Rectal smooth muscle tissue (tissue), 1 donor: ENCODE data around the gene PPM1L.
A peak's percentile ranks its signal among the peaks of the same experiment; 100 is the strongest.

Experiments used
- H3K27ac ChIP-seq: one replicate; pipeline ENCODE4 v1.7.0; 2013; ENCODE audit warnings: low read depth, low read length, inconsistent platforms
- H3K27me3 ChIP-seq: one replicate; pipeline ENCODE4 v1.7.0; 2013; ENCODE audit warnings: low read length; ENCODE audit not compliant: control insufficient read depth, insufficient read depth
- H3K36me3 ChIP-seq: one replicate; pipeline ENCODE4 v1.7.0; 2013; ENCODE audit warnings: low read length; ENCODE audit not compliant: control insufficient read depth, insufficient read depth
- H3K4me1 ChIP-seq: one replicate; pipeline ENCODE4 v1.7.0; 2013; ENCODE audit warnings: low read length; ENCODE audit not compliant: control insufficient read depth, insufficient read depth
- H3K4me3 ChIP-seq: one replicate; pipeline ENCODE4 v1.7.0; 2013; ENCODE audit warnings: low read length
- H3K9ac ChIP-seq: one replicate; pipeline ENCODE4 v1.7.0; 2013; ENCODE audit warnings: low read length

The PPM1L gene

DNA sequence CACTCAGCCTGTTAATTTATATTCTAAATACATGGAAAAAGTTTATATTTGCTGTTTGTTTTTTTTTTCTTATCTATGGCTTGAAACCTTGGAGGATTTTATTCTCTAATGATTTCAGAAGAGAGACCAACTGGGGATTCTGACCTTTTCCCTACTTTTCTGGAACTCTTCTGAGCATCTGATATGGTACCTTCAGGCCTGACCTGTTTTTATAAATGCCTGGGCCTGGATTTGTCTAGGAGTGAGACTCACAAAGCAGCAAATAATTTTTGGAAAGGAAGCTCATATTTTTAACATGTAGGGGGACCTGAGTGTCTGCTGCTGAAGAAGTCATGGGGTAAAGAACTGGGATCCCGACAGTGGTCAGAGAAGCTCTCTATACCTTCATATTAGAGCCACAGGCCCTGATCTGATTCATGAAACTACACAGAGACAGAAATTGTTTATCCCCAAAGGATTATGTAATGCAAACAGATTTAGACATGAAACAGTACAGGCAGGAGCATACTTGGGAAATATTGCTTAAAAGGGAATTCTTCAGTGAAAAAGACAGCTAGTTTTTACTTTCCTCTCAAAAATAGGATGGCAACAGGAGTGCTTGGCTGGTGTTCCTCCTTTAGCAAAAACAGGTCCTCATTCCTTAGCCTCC is 15.9 kb downstream of the PPM1L start:
- no peaks in the 10 kb centered on the region for H3K27me3 ChIP-seq
- no peak overlapping the region for H3K9ac ChIP-seq
- H3K36me3 ChIP-seq = no peaks in the 10 kb centered on the region
- peaks cover 13% of the 10 kb centered on the region for H3K4me1 ChIP-seq
- peak overlapping the region; percentile 78 for H3K27ac ChIP-seq
- H3K4me3 ChIP-seq = no peak overlapping the region

DNA sequence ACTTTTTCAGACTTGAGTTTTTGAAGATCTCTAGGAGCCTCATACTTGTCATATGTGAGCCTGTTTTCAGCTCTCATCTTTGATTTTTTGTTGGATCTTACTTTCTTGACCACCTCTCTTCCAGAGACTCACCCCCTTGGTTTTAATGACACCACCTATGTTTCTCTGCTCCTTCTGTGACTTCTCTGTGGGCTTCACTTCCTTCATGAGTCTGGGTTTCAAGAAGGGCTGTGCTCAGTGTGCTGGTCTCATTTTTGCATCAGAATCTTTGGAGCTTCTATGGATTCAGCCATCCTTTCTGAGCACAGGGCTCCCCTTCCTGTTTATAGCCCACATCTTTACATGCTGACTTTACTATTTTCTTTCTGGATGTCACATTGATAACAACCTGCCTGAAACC is 17.7 kb downstream of the PPM1L start:
- no peak overlapping the region for H3K4me3 ChIP-seq
- peaks cover 20% of the 10 kb centered on the region for H3K4me1 ChIP-seq
- H3K27me3 ChIP-seq = no peaks in the 10 kb centered on the region
- no peak overlapping the region for H3K9ac ChIP-seq
- peak overlapping the region; percentile 22 for H3K27ac ChIP-seq
- H3K36me3 ChIP-seq = no peaks in the 10 kb centered on the region

DNA sequence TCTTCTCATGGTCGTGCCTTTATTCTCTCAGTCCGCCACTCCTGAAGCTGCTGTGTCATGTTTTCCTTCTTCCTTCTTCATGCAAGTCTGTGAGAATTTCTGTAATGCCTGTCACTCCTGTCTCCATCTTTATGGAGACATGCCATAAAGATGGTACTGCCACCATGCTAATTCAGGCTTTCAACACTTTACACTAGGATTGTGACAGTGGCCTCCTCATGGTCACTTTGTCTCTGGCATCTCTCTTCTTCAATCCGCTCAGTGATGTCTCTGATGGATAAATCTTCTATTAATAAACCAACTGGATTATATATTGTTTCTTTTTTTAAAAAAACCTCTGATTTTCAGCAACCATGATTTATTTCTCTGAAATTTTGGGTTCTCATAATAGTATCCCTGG is 18.1 kb downstream of the PPM1L start:
- Histone ChIP-seq H3K4me1 (peaks cover 21% of the 10 kb centered on the region), H3K27ac (no peak overlapping the region), H3K4me3 (no peak overlapping the region)

DNA sequence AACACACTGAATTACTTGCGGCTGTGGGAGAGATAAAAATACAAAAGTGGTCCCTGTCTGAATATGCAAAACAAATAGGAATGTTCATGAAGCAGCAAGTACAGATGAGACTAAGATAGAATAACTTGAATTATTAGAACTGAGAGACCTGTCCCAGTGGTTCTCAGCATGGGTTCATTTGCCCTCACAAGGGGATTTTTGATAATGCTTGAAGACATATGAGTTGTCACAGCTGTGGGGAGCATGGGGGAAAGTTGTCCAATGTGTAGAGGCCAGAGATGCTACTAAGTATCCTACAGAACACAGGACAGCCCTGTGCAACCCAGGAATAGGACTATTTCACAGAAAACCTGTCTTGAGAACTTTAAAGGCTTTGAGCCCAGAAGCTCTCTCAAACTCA is 22.4 kb downstream of the PPM1L start:
- Histone ChIP-seq H3K27ac (no peak overlapping the region), H3K4me1 (peaks cover 20% of the 10 kb centered on the region), H3K4me3 (no peak overlapping the region), H3K9ac (no peak overlapping the region), H3K27me3 (no peaks in the 10 kb centered on the region), H3K36me3 (no peaks in the 10 kb centered on the region)

More for the DNA sequence above, 18.1 kb downstream of the PPM1L start:
- H3K27me3 ChIP-seq = no peaks in the 10 kb centered on the region
- no peak overlapping the region for H3K9ac ChIP-seq
- no peaks in the 10 kb centered on the region for H3K36me3 ChIP-seq

DNA sequence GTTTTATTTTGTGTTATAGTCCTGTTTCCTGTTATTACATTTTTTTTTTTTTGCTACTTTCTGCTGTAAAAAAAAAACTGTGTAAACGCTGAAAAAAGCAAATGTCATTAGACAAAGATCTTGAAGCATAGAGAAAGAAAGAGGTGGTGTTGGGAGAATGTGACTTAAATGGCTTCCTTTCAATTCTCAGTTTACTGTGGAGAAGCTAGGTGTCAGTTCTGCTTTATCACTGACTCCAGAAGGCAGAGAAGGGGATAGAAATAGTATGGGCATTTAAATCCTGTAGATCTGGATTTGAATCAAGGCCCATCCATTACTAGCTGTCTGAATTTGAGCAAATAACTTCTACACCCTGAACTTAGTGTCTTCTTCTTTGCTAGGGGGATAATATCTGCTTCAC is 23.0 kb downstream of the PPM1L start:
- no peak overlapping the region for H3K9ac ChIP-seq

DNA sequence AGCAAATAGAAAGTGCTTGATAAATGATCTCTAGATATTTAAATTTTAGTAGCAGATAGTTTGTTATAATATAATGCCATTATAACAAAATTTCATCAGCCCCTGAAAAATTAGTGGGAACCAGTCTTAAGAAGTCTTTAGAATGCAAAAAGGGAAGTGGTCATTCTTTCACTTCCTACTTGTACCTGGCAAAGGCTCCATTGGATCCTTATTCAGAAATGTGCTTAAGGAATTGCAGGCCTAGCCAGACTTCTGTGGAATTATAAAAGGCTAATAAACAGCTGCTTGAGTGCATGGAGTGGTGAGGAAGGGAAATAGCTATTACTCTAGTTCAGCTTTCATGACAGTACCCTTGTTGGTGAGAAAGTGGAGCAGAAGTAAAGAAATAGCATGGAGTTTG is 24.2 kb downstream of the PPM1L start:
- Histone ChIP-seq H3K36me3 (no peaks in the 10 kb centered on the region), H3K27ac (no peak overlapping the region), H3K4me1 (peaks cover 23% of the 10 kb centered on the region), H3K27me3 (no peaks in the 10 kb centered on the region), H3K9ac (no peak overlapping the region), H3K4me3 (peak overlapping the region; percentile 8)

More for the DNA sequence above, 23.0 kb downstream of the PPM1L start:
- Histone ChIP-seq H3K4me3 (no peak overlapping the region), H3K27me3 (no peaks in the 10 kb centered on the region), H3K36me3 (no peaks in the 10 kb centered on the region), H3K4me1 (peaks cover 20% of the 10 kb centered on the region), H3K27ac (no peak overlapping the region)

DNA sequence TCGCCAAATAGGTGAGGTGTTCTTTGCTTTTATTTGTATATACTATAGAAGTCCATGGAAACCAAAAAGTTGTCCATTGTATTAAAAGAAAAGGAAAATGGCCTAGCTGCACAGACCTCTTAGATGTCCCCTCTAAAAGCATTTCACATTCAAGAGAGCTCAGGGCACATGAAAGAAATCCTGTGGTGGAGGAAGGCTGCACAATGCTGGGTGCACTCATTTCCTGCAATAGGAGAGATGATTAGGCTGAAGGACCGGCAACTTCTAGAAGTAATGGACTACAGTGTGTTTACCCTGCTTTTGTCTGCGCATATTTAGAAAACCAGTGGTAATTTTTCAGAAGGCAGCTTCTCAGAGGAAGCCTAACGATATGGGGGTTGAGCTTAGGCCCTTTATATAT is 25.4 kb downstream of the PPM1L start:
- no peak overlapping the region for H3K9ac ChIP-seq
- peak overlapping the region; percentile 4 for H3K27ac ChIP-seq
- H3K4me3 ChIP-seq = no peak overlapping the region
- H3K4me1 ChIP-seq = peaks cover 23% of the 10 kb centered on the region
- no peaks in the 10 kb centered on the region for H3K36me3 ChIP-seq
- no peaks in the 10 kb centered on the region for H3K27me3 ChIP-seq

DNA sequence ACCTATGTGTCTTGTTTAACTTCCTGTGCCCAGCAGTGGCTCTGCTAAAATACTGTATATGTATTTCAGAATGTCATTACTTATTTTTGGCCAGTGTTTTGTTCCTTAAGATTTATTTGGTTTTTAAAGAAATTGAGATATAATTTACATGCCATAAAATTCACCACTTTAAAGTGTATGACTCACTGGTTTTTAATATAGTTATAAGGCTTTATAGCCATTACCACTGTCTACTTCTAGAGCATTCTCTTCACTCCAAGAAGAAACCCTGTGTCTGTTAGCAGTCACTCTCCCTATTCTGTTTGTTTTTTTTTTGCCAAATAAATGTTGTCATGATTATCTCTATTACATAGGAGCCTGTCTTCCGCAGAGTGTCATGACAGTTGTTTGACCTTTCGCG is 25.8 kb downstream of the PPM1L start:
- Histone ChIP-seq H3K9ac (no peak overlapping the region), H3K27me3 (no peaks in the 10 kb centered on the region), H3K36me3 (no peaks in the 10 kb centered on the region), H3K4me3 (no peak overlapping the region), H3K27ac (peak overlapping the region; percentile 21), H3K4me1 (peaks cover 23% of the 10 kb centered on the region)

DNA sequence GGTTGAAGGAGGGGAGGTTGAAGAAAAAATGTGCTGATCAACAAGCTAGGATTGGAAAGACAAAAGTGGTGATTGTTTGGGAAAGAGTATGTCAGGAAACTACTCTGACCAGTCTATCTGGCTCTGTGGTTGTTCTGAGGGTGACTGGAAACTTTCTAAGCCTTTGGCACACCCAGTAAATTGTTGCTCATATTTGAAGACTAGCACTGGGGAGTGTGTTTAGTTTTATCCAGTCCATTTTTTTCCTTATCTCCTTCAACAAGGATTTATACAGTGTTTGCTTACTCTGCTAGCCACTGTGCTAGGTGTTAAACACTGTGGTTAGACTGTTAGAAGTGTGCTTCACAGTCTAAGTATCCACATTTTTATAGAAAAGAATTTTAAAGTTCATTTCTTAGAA is 28.8 kb downstream of the PPM1L start:
- no peak overlapping the region for H3K4me3 ChIP-seq
- no peaks in the 10 kb centered on the region for H3K27me3 ChIP-seq
- H3K4me1 ChIP-seq = peaks cover 14% of the 10 kb centered on the region
- H3K9ac ChIP-seq = no peak overlapping the region
- no peaks in the 10 kb centered on the region for H3K36me3 ChIP-seq
- peak overlapping the region; percentile 15 for H3K27ac ChIP-seq

DNA sequence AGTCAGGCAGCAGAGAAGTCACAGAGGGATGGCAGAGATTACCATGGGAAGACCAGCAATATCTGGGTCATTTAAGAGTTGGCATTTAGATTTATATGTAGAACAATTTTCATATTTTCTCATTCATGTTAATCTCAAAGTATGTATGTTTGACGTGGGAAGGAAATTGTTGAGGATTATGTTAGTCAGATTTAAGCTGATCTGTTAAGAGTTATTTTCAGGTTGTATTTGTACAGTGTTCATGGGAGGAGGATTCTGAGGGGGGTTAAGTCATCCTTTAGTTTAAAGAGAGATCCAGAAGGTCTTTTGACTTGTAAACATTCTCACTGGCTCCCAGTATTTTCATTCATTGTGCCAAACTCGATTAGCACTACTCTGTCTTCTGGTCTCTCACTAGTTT is 34.7 kb downstream of the PPM1L start:
- Histone ChIP-seq H3K27me3 (no peaks in the 10 kb centered on the region), H3K36me3 (no peaks in the 10 kb centered on the region), H3K9ac (no peak overlapping the region), H3K4me3 (no peak overlapping the region), H3K4me1 (no peaks in the 10 kb centered on the region), H3K27ac (no peak overlapping the region)

DNA sequence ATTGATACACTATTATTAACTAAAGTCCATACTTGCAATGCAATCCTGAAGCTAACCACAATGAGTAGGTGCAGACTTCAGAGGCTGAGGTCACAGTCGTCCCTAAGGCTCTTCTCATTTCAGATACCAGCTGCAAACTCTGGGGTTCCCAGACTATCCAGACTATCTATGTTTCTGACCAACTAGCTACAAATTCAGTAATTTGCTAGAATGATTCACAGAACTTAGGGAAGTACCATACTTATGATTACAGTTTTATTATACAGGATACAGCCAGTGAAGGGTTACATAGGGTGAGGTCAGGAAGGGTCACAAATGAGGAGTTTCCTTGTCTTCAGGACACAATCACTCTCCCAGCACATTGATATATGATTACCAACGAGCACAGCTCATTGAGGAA is 36.5 kb downstream of the PPM1L start:
- Histone ChIP-seq H3K9ac (no peak overlapping the region), H3K4me1 (no peaks in the 10 kb centered on the region), H3K27me3 (no peaks in the 10 kb centered on the region), H3K36me3 (no peaks in the 10 kb centered on the region), H3K4me3 (no peak overlapping the region), H3K27ac (no peak overlapping the region)

DNA sequence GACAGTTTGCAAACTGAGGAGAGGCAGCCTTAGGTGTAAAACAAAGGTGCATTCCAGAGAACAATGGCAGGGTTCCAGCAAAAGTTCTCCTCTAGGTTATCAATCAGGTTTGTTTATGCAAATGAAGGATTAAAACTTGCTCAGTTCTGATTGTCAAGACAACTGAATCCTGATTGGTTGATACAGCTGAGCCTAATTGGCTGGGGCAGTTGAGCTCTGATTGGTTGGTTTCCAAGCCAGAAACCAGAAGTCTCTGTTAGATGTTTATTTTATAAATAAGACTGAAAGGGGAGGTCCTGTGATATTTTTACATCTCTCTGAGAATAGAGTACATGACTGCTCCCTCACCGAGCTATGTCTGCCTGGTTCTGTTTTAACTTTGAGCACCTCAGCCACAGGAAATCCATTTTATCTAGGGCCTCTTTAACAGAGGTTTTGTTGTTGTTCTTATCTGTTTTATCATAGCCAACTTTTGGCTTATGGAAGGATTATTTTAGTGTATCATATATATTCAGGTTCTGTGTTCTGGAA is 37.8 kb downstream of the PPM1L start:
- Histone ChIP-seq H3K4me3 (no peak overlapping the region), H3K27ac (no peak overlapping the region), H3K4me1 (no peaks in the 10 kb centered on the region), H3K9ac (no peak overlapping the region), H3K36me3 (no peaks in the 10 kb centered on the region), H3K27me3 (no peaks in the 10 kb centered on the region)

DNA sequence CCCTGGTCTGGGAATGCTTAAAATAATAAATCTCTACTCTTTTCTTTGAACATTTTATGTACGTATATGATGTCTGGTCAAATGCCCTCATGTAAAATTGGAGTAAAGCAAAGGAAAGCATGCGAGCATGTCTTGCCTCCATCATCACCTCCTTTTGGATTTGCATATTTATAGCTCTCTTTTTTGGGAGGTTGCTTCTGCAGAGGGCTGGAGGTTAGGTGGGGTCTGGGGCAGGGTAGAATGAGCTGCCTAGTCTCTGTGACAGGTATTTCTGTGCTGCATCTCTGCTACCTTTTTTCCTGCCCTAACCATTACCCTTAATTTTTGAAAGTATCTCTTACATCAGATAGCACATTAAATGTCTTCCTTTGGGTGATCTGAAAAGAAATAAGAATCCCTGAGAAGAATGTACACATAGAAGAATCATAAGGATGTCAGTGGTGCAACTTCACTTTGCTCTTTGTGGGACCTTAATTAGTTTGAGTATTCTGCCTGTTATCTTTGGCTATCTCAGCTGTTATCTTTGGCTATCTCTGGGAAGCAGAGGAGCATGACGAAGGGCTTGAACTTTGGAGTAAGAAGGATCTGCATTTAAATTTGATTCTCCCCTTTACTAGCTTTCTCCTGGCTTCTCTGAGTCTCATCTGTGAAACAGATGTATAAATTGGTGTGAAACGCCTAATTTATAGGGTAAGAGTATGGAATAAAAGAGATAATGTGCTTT is 40.2 kb downstream of the PPM1L start:
- H3K9ac ChIP-seq = no peak overlapping the region
- H3K4me1 ChIP-seq = no peaks in the 10 kb centered on the region
- H3K27ac ChIP-seq = no peak overlapping the region
- no peak overlapping the region for H3K4me3 ChIP-seq
- H3K36me3 ChIP-seq = no peaks in the 10 kb centered on the region
- no peaks in the 10 kb centered on the region for H3K27me3 ChIP-seq
